Stomach (tissue), 4 donors: ENCODE results near the gene KSR2.

Source experiments
- CTCF ChIP-seq, 7 experiments: fragments of 450-650 bp in 4 of 7; fragments of 200-600 bp in 3 of 7; sonication (generic) in 3 of 7; IDR thresholded peaks; one replicate each; pipeline ENCODE4 v1.5.1; 2016 to 2019; ENCODE audit warnings: antibody characterized with exemption in 7 of 7, control low read depth in 2 of 7, mild to moderate bottlenecking in 1 of 7
- EP300 ChIP-seq: sonication (generic); formaldehyde crosslinking; IDR thresholded peaks from one replicate; pipeline ENCODE4 v1.6.1; 2017; ENCODE audit warnings: antibody characterized with exemption
- POLR2A ChIP-seq, 4 donors: fragments of 450-650 bp; IDR thresholded peaks; one replicate each; pipeline ENCODE4 v1.6.1; 2016; ENCODE audit warnings: antibody characterized with exemption in 4 of 4, control low read depth in 2 of 4, mild to moderate bottlenecking in 1 of 4, moderate library complexity in 1 of 4
- POLR2AphosphoS5 ChIP-seq, 3 donors: sonication (generic); formaldehyde crosslinking; IDR thresholded peaks; one replicate each; pipeline ENCODE4 v1.6.1; 2016; ENCODE audit warnings: antibody characterized with exemption in 3 of 3

- TF ChIP-seq CTCF (IDR thresholded peaks at IDR 0.05) = no peak
- TF ChIP-seq POLR2A (IDR thresholded peaks at IDR 0.05) = no peak
- TF ChIP-seq EP300 = no peak
- TF ChIP-seq POLR2AphosphoS5 (IDR thresholded peaks at IDR 0.05) = no peak
Measured at GRCh38 chr12:117409286-117409685, 559.5 kb downstream of the KSR2 start.
